Left ventricle myocardium superior (tissue), 1 donor: ENCODE data around the gene MAD1L1. TPM values are rescaled to one million over a fixed set of nuclear protein-coding genes. Genes with fewer than 3 reads are reported as not detected.

Source experiments
- microRNA-seq: library from miRNA; unstranded; fragments of <30 nt; microRNA quantifications from one replicate; pipeline ENCODE4 v1.2.0, GENCODE V29; 2020; ENCODE audit warnings: borderline number of aligned reads
- total RNA-seq: library from RNA; stranded (reverse); fragmentation: NEBNext Ultra II Directional; extraction: Animal tissue kit (Norgen Biotek cat#: 25700); gene quantifications from one replicate; pipeline ENCODE4 v1.2.1, GENCODE V29; 2021
- donor health status: DM: no; HTN: yes; CAD: no; lungs with severe emphysema.

Gene MAD1L1
- total RNA-seq, 1 donor from 2014 or later, result 19.1 TPM

Small RNA genes within 50 kb of the gene (microRNA-seq; reads per million reads assigned to microRNA genes)
- gene MIR4655 (not detected), gene MIR6836 (not detected)

Other genes starting within 250 kb of the MAD1L1 start
- gene MRM2, start 9.3 kb upstream of the MAD1L1 start, total RNA-seq, result 23.5 TPM
- 13.2 TPM for gene NUDT1, start 9.3 kb upstream of the MAD1L1 start, total RNA-seq
- 16.7 TPM for gene SNX8, start 81.5 kb upstream of the MAD1L1 start, total RNA-seq
- gene EIF3B, start 121.9 kb upstream of the MAD1L1 start, total RNA-seq, result 79.0 TPM
- 15.1 TPM for gene CHST12, start 170.7 kb upstream of the MAD1L1 start, total RNA-seq
- gene GRIFIN, start 243.5 kb upstream of the MAD1L1 start, total RNA-seq, result not detected